GM04504 (cell line): Measurements from ENCODE around the gene UBXN11.
A peak's percentile ranks its signal among the peaks of the same experiment; 100 is the strongest.

ENCODE experiments used
- DNase-seq: peaks from one replicate; pipeline ENCODE4 v3.0.0-alpha.2; 2012; ENCODE audit warnings: low read depth

The UBXN11 gene

DNA sequence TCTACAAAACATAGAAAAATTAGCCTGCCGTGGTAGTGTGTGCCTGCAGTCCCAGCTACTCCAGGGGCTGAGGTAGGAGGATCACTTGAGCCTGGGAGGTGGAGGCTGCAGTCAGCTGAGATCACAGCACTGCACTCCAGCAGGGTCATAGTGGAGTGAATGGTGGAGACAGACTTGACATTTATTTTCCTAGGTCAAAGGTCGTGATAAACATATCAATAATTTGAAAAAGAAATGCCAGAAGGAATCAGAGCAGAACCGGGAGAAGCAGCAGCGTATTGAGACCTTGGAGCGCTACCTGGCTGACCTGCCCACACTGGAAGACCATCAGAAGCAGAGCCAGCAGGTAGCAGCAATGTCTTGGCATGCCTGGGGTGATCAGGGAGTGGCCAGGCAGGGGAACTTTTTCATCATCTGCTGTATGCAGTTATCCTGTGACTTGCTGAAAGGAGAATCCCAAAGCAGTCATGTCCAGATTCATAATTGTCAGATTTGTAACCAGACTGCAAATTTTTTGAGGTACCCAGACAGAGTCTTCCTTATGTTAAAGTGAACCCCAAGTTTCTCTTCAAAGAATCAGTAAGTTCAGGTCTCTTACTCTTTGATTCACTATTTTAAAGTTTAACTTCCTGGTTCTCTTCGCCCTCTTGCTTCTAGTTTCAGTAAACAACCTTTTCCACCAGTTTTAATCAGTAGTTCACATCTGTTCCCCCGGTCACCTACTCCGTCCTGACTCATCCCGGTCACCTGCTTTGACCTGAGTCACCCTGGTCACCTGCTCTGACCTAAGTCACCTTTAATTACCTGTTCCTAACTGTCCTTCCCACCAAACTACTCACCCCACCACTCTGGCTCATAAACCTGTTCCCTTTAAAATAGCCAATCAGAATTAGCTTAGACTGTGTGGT, 37.9 kb downstream of the UBXN11 start:
- no peak for DNase-seq

DNA sequence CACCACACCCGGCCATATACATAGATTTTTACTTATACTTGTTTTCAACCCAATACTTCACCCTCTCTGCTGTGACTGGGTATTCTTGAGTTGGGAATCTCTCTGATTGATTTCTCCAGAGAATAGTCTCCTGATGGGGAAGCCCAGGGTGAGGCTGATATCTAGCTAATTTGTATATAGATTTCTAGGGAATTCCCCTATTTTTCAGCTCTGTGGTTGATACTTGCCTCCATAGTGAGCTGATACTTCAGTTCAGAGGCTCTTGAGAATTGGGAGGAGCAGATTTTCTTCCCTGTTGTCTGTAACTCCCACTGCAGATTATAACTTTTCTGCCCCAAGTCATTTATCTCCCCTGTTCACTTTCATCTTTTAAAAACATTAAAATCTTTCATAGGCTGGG, 41.0 kb downstream of the UBXN11 start:
- DNase-seq: no peak

DNA sequence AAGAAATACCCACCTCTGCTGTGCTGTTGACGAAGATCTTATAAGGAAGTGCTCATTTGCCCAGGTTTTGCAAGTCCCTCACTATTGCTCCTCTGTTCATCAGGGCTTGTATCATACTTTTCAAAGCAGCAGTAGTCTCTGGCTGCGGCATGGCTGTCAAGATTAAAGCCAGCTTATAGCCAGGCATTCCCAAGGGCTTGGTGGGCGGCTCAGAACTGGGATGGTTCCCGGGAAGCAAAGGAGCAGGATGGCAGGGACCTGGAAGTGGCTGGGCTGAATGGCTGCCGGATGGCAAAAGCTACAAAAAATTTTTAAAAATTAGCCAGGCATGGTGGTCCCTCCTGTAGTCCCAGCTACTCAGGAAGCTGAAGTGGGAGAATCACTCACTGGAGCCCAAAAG, 43.2 kb downstream of the UBXN11 start:
- no peak for DNase-seq

DNA sequence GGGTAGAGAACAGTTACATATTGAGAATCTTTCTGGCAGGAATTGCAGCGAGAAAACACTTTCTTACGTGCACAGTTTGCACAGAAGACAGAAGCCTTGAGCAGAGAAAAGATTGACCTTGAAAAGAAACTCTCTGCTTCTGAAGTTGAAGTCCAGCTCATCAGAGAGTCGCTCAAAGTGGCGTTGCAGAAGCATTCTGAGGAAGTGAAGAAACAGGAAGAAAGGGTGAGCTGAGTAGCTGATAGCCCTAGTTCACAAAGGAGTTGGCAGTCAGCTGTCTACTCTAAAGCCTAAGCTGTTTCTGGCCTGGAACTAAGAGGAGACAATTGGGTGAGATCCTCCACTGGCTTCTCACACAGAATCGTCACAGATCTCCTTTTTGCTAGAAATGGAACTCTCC, 46.9 kb downstream of the UBXN11 start:
- no peak for DNase-seq

DNA sequence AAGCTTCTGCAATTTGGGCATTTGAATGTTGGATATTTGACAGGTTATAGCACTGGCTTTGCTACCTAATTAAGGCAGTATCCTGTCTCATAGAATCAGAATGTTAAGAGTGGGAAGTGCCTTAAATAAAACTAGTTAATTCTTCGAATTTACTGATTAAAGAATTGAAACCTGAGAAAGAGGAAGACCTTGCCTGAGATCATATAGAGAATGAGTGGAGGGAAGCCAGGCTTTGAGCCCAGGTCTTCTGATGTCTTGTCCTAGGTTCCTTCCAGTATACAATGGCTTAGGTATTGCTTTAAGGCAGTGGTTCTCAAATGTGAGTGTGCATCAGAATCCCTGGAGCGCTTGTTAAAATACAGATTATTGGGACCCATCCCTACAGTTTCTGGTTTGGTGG, 47.4 kb downstream of the UBXN11 start:
- no peak for DNase-seq

DNA sequence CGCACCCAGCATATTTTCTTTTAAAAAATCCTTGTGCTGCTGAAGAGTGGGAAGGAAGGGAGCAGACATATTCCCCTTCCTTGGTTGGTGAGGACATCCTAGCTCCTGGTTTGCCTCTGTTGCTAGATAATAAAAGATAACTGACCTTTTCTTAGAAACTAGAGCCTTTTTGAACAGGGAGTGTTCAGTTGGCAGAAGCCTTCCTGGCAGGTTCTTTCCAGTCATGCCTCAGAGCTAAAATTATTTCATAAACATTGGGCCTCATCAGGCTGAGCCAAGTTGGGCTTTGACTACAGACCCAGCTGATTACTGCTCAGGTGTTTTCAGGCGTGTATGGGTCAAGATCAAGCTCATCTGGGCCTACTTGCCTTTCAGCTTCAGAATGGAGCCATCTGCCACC, 49.2 kb downstream of the UBXN11 start:
- DNase-seq: no peak

DNA sequence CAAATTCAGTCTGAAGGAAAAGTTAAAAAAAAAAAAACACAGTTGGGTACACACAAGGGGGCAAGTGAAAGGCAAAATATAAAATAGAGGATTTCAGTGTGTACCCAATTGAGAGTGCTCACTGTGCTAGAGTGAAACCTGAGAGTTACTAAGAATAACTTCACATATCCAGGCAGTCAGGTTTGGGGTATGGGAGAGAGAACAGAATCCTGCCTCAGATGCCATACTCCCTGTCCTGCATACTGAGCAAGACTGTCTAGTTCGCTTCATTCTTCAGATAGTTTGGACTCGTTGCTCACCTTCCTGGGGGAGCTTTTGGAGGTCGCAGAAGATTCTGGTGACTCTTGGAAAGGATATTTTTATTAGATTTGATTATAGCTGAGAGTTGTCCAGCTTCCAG, 52.0 kb downstream of the UBXN11 start:
- DNase-seq: no peak

DNA sequence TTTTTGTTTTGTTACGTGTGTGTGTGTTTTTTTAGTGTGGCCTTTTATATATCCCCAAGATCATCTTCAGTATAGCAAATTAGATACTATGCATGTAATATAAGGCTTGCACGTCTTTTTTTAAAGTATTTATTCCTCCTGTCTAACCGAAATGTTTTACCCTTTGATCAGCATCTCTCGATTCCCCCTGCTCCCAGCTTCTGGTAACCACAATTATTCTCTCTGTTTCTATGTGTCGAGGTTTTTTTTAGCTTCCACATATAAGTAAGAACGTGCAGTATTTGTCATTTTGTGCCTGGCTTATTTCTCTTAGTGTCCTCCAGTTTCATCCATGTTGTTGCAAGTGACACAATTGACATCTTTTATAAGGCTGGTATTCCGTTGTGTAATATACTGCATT, 53.7 kb downstream of the UBXN11 start:
- DNase-seq: no peak

DNA sequence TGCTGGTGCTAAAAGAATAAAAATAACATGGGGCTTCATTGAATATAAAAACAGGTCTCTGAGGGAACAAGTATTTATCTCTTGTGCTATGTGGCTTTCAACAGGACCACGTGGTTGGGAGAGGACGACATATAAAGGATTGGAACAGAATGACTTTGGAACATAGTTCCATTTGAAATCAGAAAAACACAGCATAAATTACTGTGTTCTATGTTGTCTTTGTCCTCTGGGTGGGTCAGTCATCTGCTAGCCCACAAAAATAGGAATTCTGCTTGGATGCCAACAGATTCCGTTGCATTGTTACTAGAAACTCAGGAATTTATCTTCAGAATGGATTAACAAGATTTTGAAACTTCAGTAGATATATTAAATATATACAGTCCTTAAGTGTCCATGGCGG, 66.5 kb downstream of the UBXN11 start:
- no peak for DNase-seq

DNA sequence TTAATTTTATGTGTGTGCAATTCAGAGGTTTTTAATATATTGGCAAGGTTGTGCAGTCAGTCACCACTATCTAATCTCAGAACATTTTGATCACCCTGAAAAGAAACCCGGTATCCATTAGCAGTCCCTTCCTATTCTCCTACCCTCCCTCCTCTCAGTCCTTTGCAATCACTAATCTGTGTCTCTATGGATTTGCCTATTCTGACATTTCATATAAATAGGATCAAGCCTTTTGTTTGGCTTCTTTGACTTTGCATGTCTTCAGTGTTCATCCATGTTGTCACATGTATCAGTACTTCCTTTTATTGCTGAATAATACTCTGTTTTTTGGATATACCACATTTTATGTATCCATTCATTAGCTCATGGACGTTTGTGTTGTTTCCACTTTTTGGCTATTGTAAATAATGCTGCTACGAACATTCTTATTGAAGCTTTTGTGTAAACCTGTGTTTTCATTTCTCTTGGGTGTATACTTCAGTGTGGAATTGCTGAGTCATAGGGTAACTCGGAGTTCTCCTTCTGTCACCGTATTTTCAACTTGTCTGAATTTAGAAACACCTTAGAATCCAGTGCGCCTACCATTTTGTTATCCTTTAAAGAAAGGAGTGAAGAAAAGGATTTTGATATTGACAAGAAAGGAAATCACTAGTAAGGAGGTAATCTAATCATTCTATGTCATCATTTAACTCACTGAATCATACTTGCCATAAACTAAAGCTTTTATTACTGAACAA, 69.0 kb downstream of the UBXN11 start:
- DNase-seq: no peak

DNA sequence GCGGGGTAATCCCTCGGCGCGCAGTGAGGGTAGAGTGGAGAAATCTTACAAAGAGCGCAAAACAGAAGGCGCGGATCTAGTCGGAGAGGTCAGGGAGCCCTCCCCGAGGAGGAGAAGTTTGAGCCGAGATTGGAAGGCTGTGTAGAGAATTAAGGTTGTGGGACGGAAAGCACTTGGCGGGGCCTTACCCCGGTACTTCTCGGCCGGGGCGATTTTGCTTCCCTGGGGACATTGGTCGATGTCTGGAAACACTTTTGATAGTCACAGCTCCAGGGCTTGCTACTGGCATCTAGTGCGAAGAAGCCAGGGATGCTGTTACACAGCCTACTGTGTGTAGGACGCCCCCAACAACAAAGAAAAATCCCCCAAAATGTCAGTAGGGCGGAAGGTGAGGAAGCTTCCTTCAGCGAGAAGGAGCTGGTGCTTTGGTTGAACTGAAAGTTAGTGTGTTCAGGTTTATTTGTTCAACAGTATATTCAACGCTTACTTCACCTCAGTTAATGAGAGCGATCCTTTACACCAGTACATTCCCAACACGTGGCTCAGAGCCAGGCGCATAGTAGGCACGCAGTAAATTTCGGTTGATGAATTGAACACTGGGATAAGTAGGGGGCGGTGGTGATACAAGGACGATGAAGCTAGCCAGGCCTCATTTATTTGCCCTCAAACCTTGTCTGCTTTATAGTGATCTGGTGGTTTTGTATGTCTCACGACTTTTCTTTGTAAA, 71.6 kb downstream of the UBXN11 start:
- DNase-seq: no peak

DNA sequence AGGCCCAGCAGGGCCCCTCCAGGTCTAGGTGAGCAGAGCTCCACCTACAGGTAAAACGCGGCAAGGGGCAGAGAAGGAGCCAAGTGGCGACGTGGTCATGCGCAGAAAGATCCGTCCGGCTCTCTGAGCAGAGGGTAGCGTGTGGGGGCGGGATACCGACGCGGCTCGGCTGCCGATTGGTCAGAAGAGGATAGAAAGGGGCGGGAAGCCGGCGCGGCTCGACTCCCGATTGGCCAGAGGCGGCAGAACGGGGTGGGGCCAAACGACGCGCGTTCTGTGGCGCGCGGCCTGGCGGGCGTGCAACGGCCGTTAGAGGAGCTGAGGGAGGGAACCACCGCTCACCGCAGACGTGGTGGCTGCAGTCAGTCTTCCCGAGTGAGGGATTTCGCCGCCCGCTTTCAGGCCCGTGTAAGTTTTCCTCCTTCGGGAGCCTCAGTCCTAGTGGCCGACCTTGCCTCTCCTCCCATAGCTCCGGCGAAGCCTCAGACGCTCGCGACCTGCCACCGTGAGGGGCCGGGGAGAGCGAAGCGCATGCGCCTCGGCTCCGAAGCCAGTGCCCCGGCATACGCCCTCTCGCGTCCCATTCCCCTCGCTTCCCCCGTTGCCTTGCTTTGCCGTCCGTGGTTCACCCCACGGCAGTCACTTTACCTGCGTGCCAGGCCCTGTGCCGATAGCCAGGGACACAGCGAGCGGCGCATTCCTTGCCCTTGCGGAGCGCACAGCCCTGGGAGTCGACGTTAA, 72.4 kb downstream of the UBXN11 start, which contains the start of gene CEP85:
TSS of gene CEP85 (plus strand) at position 298 of the 741 bp plus-strand sequence. CDS start 5,584 bp downstream, outside the sequence.
- peak; percentile 92 for DNase-seq
